SU-DHL-6 (cell line): ENCODE measurements around the gene UGP2.

ENCODE experiments used
- H2AFZ ChIP-seq: fragments of 200-600 bp; sonication (generic); 2 replicates; pipeline ENCODE4 v1.6.1; 2014; ENCODE audit warnings: low read depth, mild to moderate bottlenecking, moderate library complexity, mixed read lengths, antibody characterized with exemption, low read length; ENCODE audit not compliant: severe bottlenecking
- H3F3A ChIP-seq: fragments of 200-600 bp; shearing (Covaris generic); 2 replicates; pipeline ENCODE4 v1.6.0; 2016; ENCODE audit warnings: antibody characterized with exemption, mild to moderate bottlenecking; ENCODE audit not compliant: insufficient read depth
- H3K27ac ChIP-seq: fragments of 200-600 bp; sonication (generic); 2 replicates; pipeline ENCODE4 v1.5.1; 2016; ENCODE audit warnings: low read depth, mild to moderate bottlenecking, low read length, moderate library complexity, mixed read lengths
- H3K27me3 ChIP-seq: fragments of 200-600 bp; sonication (generic), shearing (Covaris generic); 2 replicates; pipeline ENCODE4 v1.6.0; 2014; ENCODE audit warnings: mild to moderate bottlenecking, low read length
- H3K36me3 ChIP-seq: fragments of 200-600 bp; sonication (generic); 2 replicates; pipeline ENCODE4 v1.6.1; 2014; ENCODE audit warnings: mild to moderate bottlenecking, low read length, mixed read lengths
- H3K4me2 ChIP-seq: fragments of 300-600, 200-600 bp; shearing (Covaris generic), sonication (generic); 2 replicates; pipeline ENCODE4 v1.6.0; 2014; ENCODE audit warnings: low read length, low read depth, mild to moderate bottlenecking; ENCODE audit not compliant: poor library complexity, severe bottlenecking
- H3K4me3 ChIP-seq: fragments of 200-600 bp; sonication (generic); 2 replicates; pipeline ENCODE4 v1.5.1; 2014; ENCODE audit warnings: antibody characterized with exemption, low read length, mild to moderate bottlenecking, mixed read lengths; ENCODE audit not compliant: insufficient read depth, poor library complexity, severe bottlenecking
- H3K79me2 ChIP-seq: fragments of 200-600 bp; sonication (generic); 2 replicates; pipeline ENCODE4 v1.6.1; 2014; ENCODE audit warnings: mild to moderate bottlenecking, low read length, moderate library complexity; ENCODE audit not compliant: insufficient read depth
- H3K9ac ChIP-seq: fragments of 200-600 bp; sonication (generic); 2 replicates; pipeline ENCODE4 v1.7.0; 2014; ENCODE audit warnings: mild to moderate bottlenecking, low read length
- H3K9me2 ChIP-seq: fragments of 200-600 bp; sonication (generic); replicated peaks from 2 replicates; pipeline ENCODE4 v1.6.1; 2014; ENCODE audit warnings: low read length; ENCODE audit not compliant: insufficient read depth
- H3K9me3 ChIP-seq: fragments of 200-600 bp; sonication (generic); 2 replicates; pipeline ENCODE4 v1.6.1; 2014; ENCODE audit warnings: low read length, mixed read lengths; ENCODE audit not compliant: insufficient read depth
- H4K20me1 ChIP-seq: fragments of 200-600 bp; sonication (generic); 2 replicates; pipeline ENCODE4 v1.6.1; 2014; ENCODE audit warnings: low read depth, mild to moderate bottlenecking, antibody characterized with exemption, low read length, moderate library complexity, mixed read lengths
- CTCF ChIP-seq: fragments of 200-600 bp; sonication (generic); IDR thresholded peaks from one replicate; pipeline ENCODE4 v1.5.1; 2017; ENCODE audit warnings: antibody characterized with exemption, mild to moderate bottlenecking, low read length, moderate library complexity; ENCODE audit not compliant: insufficient read depth, poor library complexity, severe bottlenecking
- EZH2phosphoT487 ChIP-seq: fragments of 200-600 bp; sonication (generic), shearing (Covaris generic); conservative IDR thresholded peaks from 2 replicates; pipeline ENCODE4 v1.6.1; 2018; ENCODE audit warnings: mild to moderate bottlenecking, antibody characterized with exemption, low read length, moderate library complexity, mixed read lengths

UGP2 gene

GRCh38 chr2:63818271-63818670, 23.4 kb upstream of the UGP2 start:
- H3K27me3 ChIP-seq: no peaks in the 10 kb centered on the region
- H3K9me3 ChIP-seq: no peaks in the 10 kb centered on the region
- H3K4me2 ChIP-seq: no peak overlapping the region
- no peak overlapping the region for H3K27ac ChIP-seq
- H3F3A ChIP-seq: no peaks in the 10 kb centered on the region
- no peaks in the 10 kb centered on the region for H4K20me1 ChIP-seq
- H3K4me3 ChIP-seq: no peak overlapping the region
- no peaks in the 10 kb centered on the region for H3K9me2 ChIP-seq
- no peak for TF ChIP-seq EZH2phosphoT487
- no peak for TF ChIP-seq CTCF
- H2AFZ ChIP-seq: no peak overlapping the region
- H3K9ac ChIP-seq: no peak overlapping the region
- H3K36me3 ChIP-seq: no peaks in the 10 kb centered on the region
- H3K79me2 ChIP-seq: no peaks in the 10 kb centered on the region

- H3K27ac ChIP-seq: no peak overlapping the region
- TF ChIP-seq EZH2phosphoT487 (no peak), CTCF (no peak)
- H3K9me2 ChIP-seq: no peaks in the 10 kb centered on the region
- H3K79me2 ChIP-seq: no peaks in the 10 kb centered on the region
- H4K20me1 ChIP-seq: no peaks in the 10 kb centered on the region
- no peak overlapping the region for H3K4me2 ChIP-seq
- no peak overlapping the region for H2AFZ ChIP-seq
- H3K36me3 ChIP-seq: no peaks in the 10 kb centered on the region
- H3K27me3 ChIP-seq: no peaks in the 10 kb centered on the region
- no peaks in the 10 kb centered on the region for H3F3A ChIP-seq
- H3K9ac ChIP-seq: no peak overlapping the region
- H3K9me3 ChIP-seq: no peaks in the 10 kb centered on the region
- H3K4me3 ChIP-seq: no peak overlapping the region
These were observed 22.4 kb upstream of the UGP2 start for GRCh38 chr2:63819256-63819655.

- no peak overlapping the region for H3K4me2 ChIP-seq
- H2AFZ ChIP-seq: no peak overlapping the region
- H3K27me3 ChIP-seq: no peaks in the 10 kb centered on the region
- H3K9me3 ChIP-seq: no peaks in the 10 kb centered on the region
- H3K36me3 ChIP-seq: no peaks in the 10 kb centered on the region
- no peaks in the 10 kb centered on the region for H3K79me2 ChIP-seq
- H4K20me1 ChIP-seq: no peaks in the 10 kb centered on the region
- no peak overlapping the region for H3K9ac ChIP-seq
- no peak overlapping the region for H3K4me3 ChIP-seq
- H3K9me2 ChIP-seq: no peaks in the 10 kb centered on the region
- no peak overlapping the region for H3K27ac ChIP-seq
- H3F3A ChIP-seq: no peaks in the 10 kb centered on the region
- TF ChIP-seq CTCF (no peak), EZH2phosphoT487 (no peak)
These were observed 21.7 kb upstream of the UGP2 start for GRCh38 chr2:63819765-63820717.
